HepG2 (cell line): ENCODE measurements around the gene FGF19. TPM values are rescaled to one million over a fixed set of nuclear protein-coding genes. Genes with fewer than 3 reads are reported as not detected.

Experiments
- ARID2 ChIP-seq: sonication (generic); formaldehyde crosslinking; IDR thresholded peaks from 2 replicates; pipeline ENCODE4 v1.8.1; 2022; ENCODE audit warnings: mild to moderate bottlenecking, missing genetic modification reagents, borderline replicate concordance
- ATF7 ChIP-seq, 2 experiments: fragments of 450-650 bp in 1 of 2; sonication (generic) in 1 of 2; formaldehyde crosslinking in 1 of 2; IDR thresholded peaks; 2 replicates each; pipeline versions ENCODE4 v1.4.0 to v1.6.1; 2016 to 2020; ENCODE audit warnings: antibody characterized with exemption in 1 of 2, mild to moderate bottlenecking in 1 of 2, missing genetic modification reagents in 1 of 2
- GATAD2A ChIP-seq: IDR thresholded peaks from 2 replicates; pipeline ENCODE4 v1.6.1; 2016
- KDM4B ChIP-seq: sonication (generic); formaldehyde crosslinking; IDR thresholded peaks from 2 replicates; pipeline ENCODE4 v1.4.0; 2020; ENCODE audit warnings: missing genetic modification reagents
- PHF5A ChIP-seq: IDR thresholded peaks from one replicate; pipeline ENCODE4 v1.6.1; 2018; ENCODE audit warnings: low read depth, missing genetic modification reagents; ENCODE audit not compliant: unreplicated experiment
- PITX1 ChIP-seq: sonication (generic); formaldehyde crosslinking; IDR thresholded peaks from 2 replicates; pipeline ENCODE4 v1.5.1; 2020; ENCODE audit warnings: mild to moderate bottlenecking, missing genetic modification reagents
- SMAD1 ChIP-seq: sonication (generic); formaldehyde crosslinking; IDR thresholded peaks from 2 replicates; pipeline ENCODE4 v1.4.0; 2020; ENCODE audit warnings: missing genetic modification reagents, low read depth, mild to moderate bottlenecking, borderline replicate concordance
- SRSF4 ChIP-seq: fragments of 200-400 bp; formaldehyde crosslinking; IDR thresholded peaks from one replicate; pipeline ENCODE4 v1.6.1; 2018; ENCODE audit warnings: mild to moderate bottlenecking, low read depth, low read length, moderate library complexity; ENCODE audit not compliant: poor library complexity, severe bottlenecking
- U2AF2 ChIP-seq: fragments of 200-400 bp; formaldehyde crosslinking; IDR thresholded peaks from 2 replicates; pipeline ENCODE4 v1.6.1; 2017; ENCODE audit warnings: low read depth, mild to moderate bottlenecking, low read length
- ZBTB8A ChIP-seq: sonication (generic); formaldehyde crosslinking; IDR thresholded peaks from 2 replicates; pipeline ENCODE4 v1.4.0; 2020; ENCODE audit warnings: mild to moderate bottlenecking, low read depth, missing genetic modification reagents, borderline replicate concordance
- ZNF570 ChIP-seq: sonication (generic); formaldehyde crosslinking; IDR thresholded peaks from 2 replicates; pipeline ENCODE4 v1.4.0; 2020; ENCODE audit warnings: mild to moderate bottlenecking, missing genetic modification reagents, borderline replicate concordance
- ZNF678 ChIP-seq: sonication (generic); formaldehyde crosslinking; IDR thresholded peaks from 2 replicates; pipeline ENCODE4 v1.4.0; 2020; ENCODE audit warnings: mild to moderate bottlenecking, missing genetic modification reagents
- ZNF761 ChIP-seq: sonication (generic); formaldehyde crosslinking; conservative IDR thresholded peaks from 2 replicates; pipeline ENCODE4 v1.4.0; 2020; ENCODE audit warnings: mild to moderate bottlenecking, missing genetic modification reagents
- polyA plus RNA-seq, 8 experiments: library from polyadenylated mRNA; depleted of rRNA in 3 of 8; stranded (reverse) in 7 of 8; unstranded in 1 of 8; fragments of >200 nt; fragmentation: Illumina TruSeq in 4 of 8; extraction: Trizol in 4 of 8; gene quantifications; 2 replicates each; pipeline versions ENCODE4 v1.2.1 to v1.2.3, GENCODE V29; 2011 to 2016; ENCODE audit warnings: low read depth in 4 of 8, missing spikeins in 1 of 8, mixed read lengths in 1 of 8; ENCODE audit not compliant: insufficient read depth in 1 of 8
- total RNA-seq, 5 experiments: library from RNA; depleted of rRNA; stranded (reverse); fragments of >200 nt; fragmentation: Illumina TruSeq; extraction: Trizol; gene quantifications; 2 replicates each; pipeline ENCODE4 v1.2.3, GENCODE V29; 2016; ENCODE audit warnings: low read depth in 1 of 5
- TF ChIP-seq, protein P1 (sequence below): sonication (generic); formaldehyde crosslinking; IDR thresholded peaks from 2 replicates; pipeline ENCODE4 v1.4.0; 2020; ENCODE audit warnings: mild to moderate bottlenecking, missing genetic modification reagents, borderline replicate concordance
- TF ChIP-seq, protein P2 (sequence below): sonication (generic); formaldehyde crosslinking; IDR thresholded peaks from 2 replicates; pipeline ENCODE4 v1.9.0; 2021; ENCODE audit warnings: missing genetic modification reagents, mild to moderate bottlenecking, borderline replicate concordance
- TF ChIP-seq, protein P3 (sequence below): sonication (generic); formaldehyde crosslinking; IDR thresholded peaks from 2 replicates; pipeline ENCODE4 v1.4.0; 2020; ENCODE audit warnings: mild to moderate bottlenecking, low read depth, missing genetic modification reagents
- TF ChIP-seq, protein P4 (sequence below): IDR thresholded peaks from 2 replicates; pipeline ENCODE4 v1.6.1; 2016; ENCODE audit warnings: low read depth, control low read depth
- TF ChIP-seq, protein P5 (sequence below): sonication (generic); formaldehyde crosslinking; IDR thresholded peaks from 2 replicates; pipeline ENCODE4 v1.4.0; 2020; ENCODE audit warnings: missing genetic modification reagents

The FGF19 gene
- total and polyA plus RNA-seq, 2 of the 13 experiments (the other 11 are each of a cell fraction or from before 2014, with no cell fraction given) = 0.07 TPM; not detected in 1

DNA sequence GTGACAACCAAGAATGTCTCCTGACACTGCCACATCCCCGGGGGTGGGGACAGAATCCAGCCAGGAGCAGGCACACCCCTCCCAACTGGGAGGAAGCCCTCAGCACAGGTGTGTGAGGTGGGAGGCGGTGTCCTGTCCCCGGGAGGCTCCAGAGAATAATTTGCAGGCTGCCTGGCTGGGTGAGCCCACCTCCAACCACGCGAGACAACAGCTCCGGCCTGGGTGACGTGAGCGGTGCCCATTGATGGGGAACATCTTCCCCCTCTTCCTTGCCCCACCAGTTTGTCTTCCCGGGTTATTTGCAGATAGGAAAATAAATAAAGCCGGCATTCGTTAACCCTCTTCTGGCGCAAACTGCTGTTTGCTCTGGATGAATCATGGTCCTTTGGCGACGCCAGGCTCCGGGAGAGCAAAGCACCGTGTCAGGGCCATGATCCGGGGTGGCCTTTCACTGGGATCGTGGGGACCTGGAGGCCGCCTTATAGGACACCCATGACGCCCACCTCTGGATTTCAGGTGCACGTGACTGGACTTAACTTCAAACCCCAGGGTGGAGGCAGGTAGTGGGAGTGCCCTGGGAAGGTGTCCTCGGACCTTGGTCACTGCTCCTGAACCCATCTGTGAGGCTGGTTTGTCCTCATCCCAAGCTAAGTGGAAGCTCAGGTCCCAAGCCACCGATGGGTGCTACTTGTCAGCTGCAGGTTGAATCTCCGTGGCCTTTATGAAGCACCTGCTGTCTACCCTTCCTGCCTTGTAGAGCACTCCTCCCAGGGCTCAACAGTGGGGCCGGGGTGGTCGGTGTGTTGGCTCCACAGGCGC is 49.0 kb downstream of the FGF19 start (continued):
- TF ChIP-seq, protein P1, sequence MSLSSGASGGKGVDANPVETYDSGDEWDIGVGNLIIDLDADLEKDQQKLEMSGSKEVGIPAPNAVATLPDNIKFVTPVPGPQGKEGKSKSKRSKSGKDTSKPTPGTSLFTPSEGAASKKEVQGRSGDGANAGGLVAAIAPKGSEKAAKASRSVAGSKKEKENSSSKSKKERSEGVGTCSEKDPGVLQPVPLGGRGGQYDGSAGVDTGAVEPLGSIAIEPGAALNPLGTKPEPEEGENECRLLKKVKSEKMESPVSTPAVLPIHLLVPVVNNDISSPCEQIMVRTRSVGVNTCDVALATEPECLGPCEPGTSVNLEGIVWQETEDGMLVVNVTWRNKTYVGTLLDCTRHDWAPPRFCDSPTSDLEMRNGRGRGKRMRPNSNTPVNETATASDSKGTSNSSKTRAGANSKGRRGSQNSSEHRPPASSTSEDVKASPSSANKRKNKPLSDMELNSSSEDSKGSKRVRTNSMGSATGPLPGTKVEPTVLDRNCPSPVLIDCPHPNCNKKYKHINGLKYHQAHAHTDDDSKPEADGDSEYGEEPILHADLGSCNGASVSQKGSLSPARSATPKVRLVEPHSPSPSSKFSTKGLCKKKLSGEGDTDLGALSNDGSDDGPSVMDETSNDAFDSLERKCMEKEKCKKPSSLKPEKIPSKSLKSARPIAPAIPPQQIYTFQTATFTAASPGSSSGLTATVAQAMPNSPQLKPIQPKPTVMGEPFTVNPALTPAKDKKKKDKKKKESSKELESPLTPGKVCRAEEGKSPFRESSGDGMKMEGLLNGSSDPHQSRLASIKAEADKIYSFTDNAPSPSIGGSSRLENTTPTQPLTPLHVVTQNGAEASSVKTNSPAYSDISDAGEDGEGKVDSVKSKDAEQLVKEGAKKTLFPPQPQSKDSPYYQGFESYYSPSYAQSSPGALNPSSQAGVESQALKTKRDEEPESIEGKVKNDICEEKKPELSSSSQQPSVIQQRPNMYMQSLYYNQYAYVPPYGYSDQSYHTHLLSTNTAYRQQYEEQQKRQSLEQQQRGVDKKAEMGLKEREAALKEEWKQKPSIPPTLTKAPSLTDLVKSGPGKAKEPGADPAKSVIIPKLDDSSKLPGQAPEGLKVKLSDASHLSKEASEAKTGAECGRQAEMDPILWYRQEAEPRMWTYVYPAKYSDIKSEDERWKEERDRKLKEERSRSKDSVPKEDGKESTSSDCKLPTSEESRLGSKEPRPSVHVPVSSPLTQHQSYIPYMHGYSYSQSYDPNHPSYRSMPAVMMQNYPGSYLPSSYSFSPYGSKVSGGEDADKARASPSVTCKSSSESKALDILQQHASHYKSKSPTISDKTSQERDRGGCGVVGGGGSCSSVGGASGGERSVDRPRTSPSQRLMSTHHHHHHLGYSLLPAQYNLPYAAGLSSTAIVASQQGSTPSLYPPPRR (CRISPR knock-in tag) = no peak; the same call in 1 of the 2 replicates
- TF ChIP-seq, protein P2, sequence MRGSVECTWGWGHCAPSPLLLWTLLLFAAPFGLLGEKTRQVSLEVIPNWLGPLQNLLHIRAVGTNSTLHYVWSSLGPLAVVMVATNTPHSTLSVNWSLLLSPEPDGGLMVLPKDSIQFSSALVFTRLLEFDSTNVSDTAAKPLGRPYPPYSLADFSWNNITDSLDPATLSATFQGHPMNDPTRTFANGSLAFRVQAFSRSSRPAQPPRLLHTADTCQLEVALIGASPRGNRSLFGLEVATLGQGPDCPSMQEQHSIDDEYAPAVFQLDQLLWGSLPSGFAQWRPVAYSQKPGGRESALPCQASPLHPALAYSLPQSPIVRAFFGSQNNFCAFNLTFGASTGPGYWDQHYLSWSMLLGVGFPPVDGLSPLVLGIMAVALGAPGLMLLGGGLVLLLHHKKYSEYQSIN (CRISPR knock-in tag) = no peak
- TF ChIP-seq ZNF570 (CRISPR knock-in tag) (no peak), SRSF4 (peak; percentile 41), ZBTB8A (no peak), ARID2 (CRISPR knock-in tag) (peak; percentile 95), U2AF2 (no peak), SMAD1 (CRISPR knock-in tag) (0 out of 2 replicates have a peak, but pooled peaks have one; percentile 32), PHF5A (CRISPR knock-in tag) (peak; percentile 89), ATF7 (IDR thresholded peaks at IDR 0.05) (no peak), ATF7 (CRISPR knock-in tag; IDR thresholded peaks at IDR 0.05) (no peak), PITX1 (peak; percentile 91), ZNF761 (CRISPR knock-in tag) (no peak), KDM4B (CRISPR knock-in tag) (no peak), GATAD2A (CRISPR knock-in tag) (peak; percentile 91), ZNF678 (no peak)
- TF ChIP-seq, protein P3, sequence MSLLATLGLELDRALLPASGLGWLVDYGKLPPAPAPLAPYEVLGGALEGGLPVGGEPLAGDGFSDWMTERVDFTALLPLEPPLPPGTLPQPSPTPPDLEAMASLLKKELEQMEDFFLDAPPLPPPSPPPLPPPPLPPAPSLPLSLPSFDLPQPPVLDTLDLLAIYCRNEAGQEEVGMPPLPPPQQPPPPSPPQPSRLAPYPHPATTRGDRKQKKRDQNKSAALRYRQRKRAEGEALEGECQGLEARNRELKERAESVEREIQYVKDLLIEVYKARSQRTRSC (CRISPR knock-in tag) = no peak
- TF ChIP-seq, protein P4, sequence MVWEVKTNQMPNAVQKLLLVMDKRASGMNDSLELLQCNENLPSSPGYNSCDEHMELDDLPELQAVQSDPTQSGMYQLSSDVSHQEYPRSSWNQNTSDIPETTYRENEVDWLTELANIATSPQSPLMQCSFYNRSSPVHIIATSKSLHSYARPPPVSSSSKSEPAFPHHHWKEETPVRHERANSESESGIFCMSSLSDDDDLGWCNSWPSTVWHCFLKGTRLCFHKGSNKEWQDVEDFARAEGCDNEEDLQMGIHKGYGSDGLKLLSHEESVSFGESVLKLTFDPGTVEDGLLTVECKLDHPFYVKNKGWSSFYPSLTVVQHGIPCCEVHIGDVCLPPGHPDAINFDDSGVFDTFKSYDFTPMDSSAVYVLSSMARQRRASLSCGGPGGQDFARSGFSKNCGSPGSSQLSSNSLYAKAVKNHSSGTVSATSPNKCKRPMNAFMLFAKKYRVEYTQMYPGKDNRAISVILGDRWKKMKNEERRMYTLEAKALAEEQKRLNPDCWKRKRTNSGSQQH (CRISPR knock-in tag) = peak; percentile 46; the same call in 1 of the 2 replicates
- TF ChIP-seq, protein P5, sequence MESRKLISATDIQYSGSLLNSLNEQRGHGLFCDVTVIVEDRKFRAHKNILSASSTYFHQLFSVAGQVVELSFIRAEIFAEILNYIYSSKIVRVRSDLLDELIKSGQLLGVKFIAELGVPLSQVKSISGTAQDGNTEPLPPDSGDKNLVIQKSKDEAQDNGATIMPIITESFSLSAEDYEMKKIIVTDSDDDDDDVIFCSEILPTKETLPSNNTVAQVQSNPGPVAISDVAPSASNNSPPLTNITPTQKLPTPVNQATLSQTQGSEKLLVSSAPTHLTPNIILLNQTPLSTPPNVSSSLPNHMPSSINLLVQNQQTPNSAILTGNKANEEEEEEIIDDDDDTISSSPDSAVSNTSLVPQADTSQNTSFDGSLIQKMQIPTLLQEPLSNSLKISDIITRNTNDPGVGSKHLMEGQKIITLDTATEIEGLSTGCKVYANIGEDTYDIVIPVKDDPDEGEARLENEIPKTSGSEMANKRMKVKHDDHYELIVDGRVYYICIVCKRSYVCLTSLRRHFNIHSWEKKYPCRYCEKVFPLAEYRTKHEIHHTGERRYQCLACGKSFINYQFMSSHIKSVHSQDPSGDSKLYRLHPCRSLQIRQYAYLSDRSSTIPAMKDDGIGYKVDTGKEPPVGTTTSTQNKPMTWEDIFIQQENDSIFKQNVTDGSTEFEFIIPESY (CRISPR knock-in tag) = no peak
